OCI-LY7 (cell line): Measurements from ENCODE around the gene DFFB. TPM values are rescaled to one million over a fixed set of nuclear protein-coding genes. Genes with fewer than 3 reads are reported as not detected.

Experiments
- BruUV-seq: library from RNA; stranded (reverse); fragments of 400-500 nt; replicated peaks from 2 replicates; lab custom pipeline; 2021; lab: Mats Ljungman, UMichigan
- CTCF ChIA-PET: fragments of 300-600 bp; sonication (Branson Sonifier 250); formaldehyde crosslinking; loops from one replicate; lab custom pipeline; 2022; ENCODE audit warnings: antibody characterized with exemption; ENCODE audit not compliant: unreplicated experiment; lab: Charles Lee
- POLR2A ChIA-PET: fragments of 300-600 bp; sonication (Branson Sonifier 250); formaldehyde crosslinking; loops from one replicate; lab custom pipeline; 2022; ENCODE audit warnings: antibody characterized with exemption; lab: Charles Lee
- DNase-seq: peaks from one replicate; pipeline ENCODE4 v3.0.0-alpha.2; 2015; ENCODE audit warnings: low spot score
- H2AFZ ChIP-seq: fragments of 200-600 bp; sonication (generic), shearing (Covaris generic); 2 replicates; pipeline ENCODE4 v1.6.1; 2014; ENCODE audit warnings: mild to moderate bottlenecking, antibody characterized with exemption, low read length, moderate library complexity
- H3K27ac ChIP-seq: fragments of 200-600 bp; sonication (generic); 2 replicates; pipeline ENCODE4 v1.5.1; 2014; ENCODE audit warnings: mixed run types, low read depth, mild to moderate bottlenecking, moderate library complexity, low read length, inconsistent platforms; ENCODE audit not compliant: poor library complexity, severe bottlenecking
- H3K36me3 ChIP-seq: fragments of 200-600 bp; sonication (generic); 2 replicates; pipeline ENCODE4 v1.6.1; 2014; ENCODE audit warnings: mild to moderate bottlenecking, antibody characterized with exemption, low read length, moderate library complexity, mixed read lengths; ENCODE audit not compliant: insufficient read depth
- H3K4me1 ChIP-seq: fragments of 200-600 bp; sonication (generic); 2 replicates; pipeline ENCODE4 v1.5.1; 2014; ENCODE audit warnings: mild to moderate bottlenecking, low read length; ENCODE audit not compliant: insufficient read depth, poor library complexity, severe bottlenecking
- H3K4me2 ChIP-seq: fragments of 200-600 bp; sonication (generic); 2 replicates; pipeline ENCODE4 v1.6.1; 2014; ENCODE audit warnings: mild to moderate bottlenecking, low read length
- H3K4me3 ChIP-seq: fragments of 200-600 bp; sonication (generic); 2 replicates; pipeline ENCODE4 v1.5.1; 2014; ENCODE audit warnings: mild to moderate bottlenecking, low read depth, low read length; ENCODE audit not compliant: poor library complexity, severe bottlenecking
- H3K79me2 ChIP-seq: fragments of 200-600 bp; sonication (generic); 2 replicates; pipeline ENCODE4 v1.6.1; 2016; ENCODE audit warnings: low read depth, mild to moderate bottlenecking, low read length, moderate library complexity, mixed read lengths; ENCODE audit not compliant: insufficient read depth
- H3K9me2 ChIP-seq: fragments of 200-600 bp; sonication (generic); 2 replicates; pipeline ENCODE4 v1.6.1; 2016; ENCODE audit warnings: mild to moderate bottlenecking, low read length, mixed read lengths; ENCODE audit not compliant: insufficient read depth
- H3K9me3 ChIP-seq: fragments of 200-600 bp; sonication (generic); 2 replicates; pipeline ENCODE4 v1.6.1; 2014; ENCODE audit warnings: mild to moderate bottlenecking, mixed run types, low read length, mixed read lengths
- H4K20me1 ChIP-seq: fragments of 200-600 bp; sonication (generic); 2 replicates; pipeline ENCODE4 v1.6.1; 2014; ENCODE audit warnings: mild to moderate bottlenecking, antibody characterized with exemption, low read length, moderate library complexity, mixed read lengths; ENCODE audit not compliant: insufficient read depth
- CTCF ChIP-seq: fragments of 200-600 bp; sonication (generic); conservative IDR thresholded peaks from 2 replicates; pipeline ENCODE4 v1.5.1; 2014; ENCODE audit warnings: mild to moderate bottlenecking, antibody characterized with exemption, low read length, moderate library complexity, mixed read lengths
- EZH2phosphoT487 ChIP-seq: fragments of 200-600 bp; sonication (generic); IDR thresholded peaks from 2 replicates; pipeline ENCODE4 v1.6.1; 2018; ENCODE audit warnings: low read depth, borderline replicate concordance, mild to moderate bottlenecking, mixed run types, antibody characterized with exemption, low read length, moderate library complexity, mixed read lengths
- intact Hi-C: fragments of 100-400 bp; cut with micrococcal nuclease; formaldehyde crosslinking; loops from one replicate; pipeline ENCODE4 v1.10.0; 2022; ENCODE audit not compliant: unreplicated experiment
- total RNA-seq, 2 experiments: library from RNA; depleted of rRNA in 1 of 2; stranded (reverse); fragments of >200 nt in 1 of 2; shearing (Covaris generic) in 1 of 2; gene quantifications; 2 replicates each; pipeline ENCODE4 v1.2.3, GENCODE V29; 2014 to 2022

DFFB gene
- total RNA-seq, 2 experiments from 2014 or later: 15.2 to 17.9 TPM

DNA sequence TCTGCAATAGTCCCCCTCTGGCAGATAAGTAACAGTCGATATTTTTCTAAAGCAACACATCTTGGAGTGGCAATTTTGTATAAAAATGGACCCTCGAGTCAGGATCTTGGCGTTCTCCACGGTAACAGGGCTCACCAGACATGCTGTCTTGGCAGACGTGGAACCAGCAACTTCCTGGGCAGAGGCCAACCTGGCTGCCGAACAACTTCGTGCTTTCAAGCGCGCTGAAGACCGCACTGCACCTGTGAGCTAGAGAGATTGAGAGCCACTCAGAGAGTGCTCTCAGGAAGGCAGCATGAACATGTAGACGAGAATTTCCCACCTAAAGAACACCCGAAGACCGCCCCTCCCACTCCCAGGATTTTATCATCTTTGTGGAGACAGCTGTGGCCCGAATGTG lies 35.5 kb downstream of the DFFB start:
- Histone ChIP-seq H3K27ac (peak overlapping the region; percentile 31), H3K9me2 (no peaks in the 10 kb centered on the region), H3K4me2 (peak overlapping the region; percentile 32), H3K4me1 (peaks cover 11% of the 10 kb centered on the region), H3K79me2 (peaks cover 52% of the 10 kb centered on the region), H3K4me3 (no peak overlapping the region), H2AFZ (no peak overlapping the region), H3K9me3 (peaks cover 13% of the 10 kb centered on the region; the same call in 1 of the 2 replicates), H4K20me1 (no peaks in the 10 kb centered on the region), H3K36me3 (peaks cover 89% of the 10 kb centered on the region)
- ChIA-PET POLR2A (interaction anchor here (0.8 to 1.4 kb wide), 2 partner anchors 10 to 96 kb away, joined by 3 read pairs; partner anchors contain the start of gene LRRC47), CTCF (no interaction called here)
- DNase-seq: no peak
- intact Hi-C loops: no loop called here
- TF ChIP-seq EZH2phosphoT487 (no peak), CTCF (no peak)
- BruUV-seq: no TSS peak

DNA sequence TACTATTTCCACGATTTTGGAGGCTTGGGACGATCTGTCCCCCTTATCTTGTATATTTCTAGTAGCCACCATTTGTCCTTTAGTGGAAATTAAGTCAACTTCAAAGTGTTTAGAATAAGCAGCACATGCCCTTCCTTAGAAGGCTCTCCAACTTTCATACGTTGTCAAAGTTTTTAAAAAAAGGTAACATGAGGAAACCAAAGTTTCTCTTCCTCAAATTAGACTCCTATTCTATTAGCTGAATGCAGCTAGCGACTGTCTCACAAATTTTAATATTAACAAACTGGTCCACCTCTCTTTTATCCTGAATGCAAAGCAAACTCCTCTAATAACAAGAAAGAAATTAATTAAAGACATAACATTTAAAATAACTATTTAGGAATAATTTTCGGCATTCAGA lies 35.9 kb downstream of the DFFB start:
- Histone ChIP-seq H3K79me2 (peaks cover 57% of the 10 kb centered on the region), H3K4me2 (peak overlapping the region; percentile 32), H2AFZ (no peak overlapping the region), H3K27ac (peak overlapping the region; percentile 31), H3K4me3 (no peak overlapping the region), H3K9me2 (no peaks in the 10 kb centered on the region), H3K36me3 (peaks cover 89% of the 10 kb centered on the region), H4K20me1 (no peaks in the 10 kb centered on the region), H3K9me3 (peaks cover 17% of the 10 kb centered on the region; the same call in 1 of the 2 replicates), H3K4me1 (peaks cover 12% of the 10 kb centered on the region)
- CTCF ChIA-PET: no interaction called here
- POLR2A ChIA-PET: interaction anchor here (0.8 to 1.4 kb wide), 2 partner anchors 10 to 96 kb away, joined by 3 read pairs; partner anchors contain the start of gene LRRC47
- TF ChIP-seq CTCF (no peak), EZH2phosphoT487 (no peak)
- intact Hi-C loops: no loop called here
- no peak for DNase-seq
- no TSS peak for BruUV-seq

DNA sequence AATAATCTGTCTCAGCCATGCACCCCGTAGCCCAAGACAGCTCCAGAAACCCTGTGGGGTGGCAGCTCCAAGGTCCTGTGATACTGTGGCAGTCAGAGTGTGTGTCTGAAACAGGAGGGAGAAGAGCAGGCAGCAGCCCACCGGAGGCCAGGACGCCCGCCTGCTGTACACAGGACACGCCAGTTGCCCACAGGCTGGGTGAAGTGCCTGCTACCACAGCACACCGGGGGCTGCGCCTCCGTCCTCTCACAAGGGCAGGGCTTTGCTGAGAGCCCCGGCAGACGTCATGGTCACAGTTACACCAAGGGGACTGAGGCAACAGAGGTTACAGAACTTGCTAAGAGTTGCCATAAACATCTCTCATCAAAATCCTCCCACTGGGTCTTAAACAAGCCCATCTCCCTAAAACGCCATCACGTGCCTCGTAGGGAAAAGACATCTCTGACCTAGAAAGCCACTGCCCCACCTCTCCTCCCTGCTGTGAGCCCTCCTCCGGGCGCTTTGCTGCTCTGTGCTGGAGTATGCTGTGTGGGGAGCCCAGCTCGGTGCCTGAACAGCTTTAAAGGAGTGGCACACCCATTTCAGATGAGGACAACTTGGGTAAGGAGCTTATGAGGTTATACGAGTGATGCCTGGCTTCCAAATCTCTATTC lies 37.5 kb downstream of the DFFB start:
- TF ChIP-seq EZH2phosphoT487: no peak
- no peak for TF ChIP-seq CTCF
- Histone ChIP-seq H3K9me2 (no peaks in the 10 kb centered on the region), H3K79me2 (peaks cover 72% of the 10 kb centered on the region), H3K36me3 (peaks cover 80% of the 10 kb centered on the region), H2AFZ (no peak overlapping the region), H3K27ac (no peak overlapping the region), H4K20me1 (no peaks in the 10 kb centered on the region), H3K4me3 (no peak overlapping the region), H3K9me3 (peaks cover 24% of the 10 kb centered on the region; the same call in 1 of the 2 replicates), H3K4me1 (peaks cover 24% of the 10 kb centered on the region), H3K4me2 (no peak overlapping the region)
- intact Hi-C loops: no loop called here
- DNase-seq: no peak
- POLR2A ChIA-PET: interaction anchor here (0.6 to 0.8 kb wide), 2 partner anchors 10 to 886 kb away, joined by 3 to 5 read pairs; no protein-coding TSS in a partner anchor
- CTCF ChIA-PET: no interaction called here
- BruUV-seq: no TSS peak
